Measurements from ENCODE around the gene STX8.

DNA sequence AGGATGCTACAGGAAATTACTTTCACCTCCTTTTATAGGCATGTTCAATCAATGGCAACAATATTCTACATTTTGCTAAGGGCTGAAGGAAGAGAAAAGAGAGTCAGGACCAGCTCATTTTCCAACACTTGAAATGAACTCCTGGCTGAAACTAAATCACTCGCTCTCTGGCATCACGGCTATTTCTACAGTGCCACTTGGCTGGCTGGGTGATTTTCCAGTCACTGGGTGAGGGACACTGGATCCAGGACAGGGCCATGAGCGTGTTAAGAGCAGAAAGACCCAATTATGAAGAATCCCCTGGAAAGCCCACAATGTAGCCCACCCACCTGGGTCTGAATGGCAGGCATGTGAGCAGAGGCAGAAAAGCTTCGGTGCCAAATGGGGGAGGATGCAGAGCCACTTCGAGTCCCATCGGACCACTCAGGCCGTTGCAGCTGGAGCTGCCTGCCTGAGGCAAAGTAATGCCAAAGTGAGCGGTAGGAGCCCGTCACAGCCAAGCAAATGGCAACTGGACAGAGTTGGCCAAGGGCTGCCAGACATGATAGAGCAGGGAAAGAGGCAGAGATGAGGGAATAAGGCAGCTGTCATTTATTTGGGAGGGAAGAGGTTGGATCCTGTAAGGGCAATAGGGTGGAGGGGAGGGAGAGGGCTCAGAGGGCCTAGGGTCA is 246.2 kb downstream of the STX8 start:
- TF ChIP-seq, protein P1, sequence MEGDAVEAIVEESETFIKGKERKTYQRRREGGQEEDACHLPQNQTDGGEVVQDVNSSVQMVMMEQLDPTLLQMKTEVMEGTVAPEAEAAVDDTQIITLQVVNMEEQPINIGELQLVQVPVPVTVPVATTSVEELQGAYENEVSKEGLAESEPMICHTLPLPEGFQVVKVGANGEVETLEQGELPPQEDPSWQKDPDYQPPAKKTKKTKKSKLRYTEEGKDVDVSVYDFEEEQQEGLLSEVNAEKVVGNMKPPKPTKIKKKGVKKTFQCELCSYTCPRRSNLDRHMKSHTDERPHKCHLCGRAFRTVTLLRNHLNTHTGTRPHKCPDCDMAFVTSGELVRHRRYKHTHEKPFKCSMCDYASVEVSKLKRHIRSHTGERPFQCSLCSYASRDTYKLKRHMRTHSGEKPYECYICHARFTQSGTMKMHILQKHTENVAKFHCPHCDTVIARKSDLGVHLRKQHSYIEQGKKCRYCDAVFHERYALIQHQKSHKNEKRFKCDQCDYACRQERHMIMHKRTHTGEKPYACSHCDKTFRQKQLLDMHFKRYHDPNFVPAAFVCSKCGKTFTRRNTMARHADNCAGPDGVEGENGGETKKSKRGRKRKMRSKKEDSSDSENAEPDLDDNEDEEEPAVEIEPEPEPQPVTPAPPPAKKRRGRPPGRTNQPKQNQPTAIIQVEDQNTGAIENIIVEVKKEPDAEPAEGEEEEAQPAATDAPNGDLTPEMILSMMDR (IDR thresholded peaks at IDR 0.05 in 2 of 3, conservative IDR thresholded peaks at IDR 0.05 in 1 of 3; ENCODE audit: borderline replicate concordance in 1 of 3, insufficient read depth in 1 of 3, low read depth in 2 of 3, low read length in 2 of 3), result no peak
- TF ChIP-seq MAX (IDR thresholded peaks at IDR 0.05) (no peak), SIN3A (IDR thresholded peaks at IDR 0.05; ENCODE audit: low read depth) (no peak), POLR2A (IDR thresholded peaks at IDR 0.05; ENCODE audit: borderline replicate concordance, extremely low read depth, insufficient read depth, insufficient read length) (no peak), SP1 (IDR thresholded peaks at IDR 0.05; ENCODE audit: low read depth) (no peak), RAD21 (IDR thresholded peaks at IDR 0.05; ENCODE audit: low read depth) (no peak), REST (IDR thresholded peaks at IDR 0.05; ENCODE audit: low read depth) (no peak), POLR2AphosphoS5 (IDR thresholded peaks at IDR 0.05; ENCODE audit: low read depth, low read length) (no peak), EZH2 (IDR thresholded peaks at IDR 0.05) (no peak), FOSL1 (IDR thresholded peaks at IDR 0.05; ENCODE audit: low read depth) (no peak), ATF3 (IDR thresholded peaks at IDR 0.05) (no peak), CEBPB (IDR thresholded peaks at IDR 0.05; ENCODE audit: low read depth) (no peak)
